Muscle of leg (tissue), 11 donors: ENCODE measurements around the gene PAGE2. TPM values are rescaled to one million over a fixed set of nuclear protein-coding genes. Genes with fewer than 3 reads are reported as not detected.
"Not testable (repeated sequence)": the region's sequence is repeated elsewhere in the genome, so short reads cannot be mapped to it uniquely, and the experiment has no call there.

ENCODE experiments used
- DNase-seq: peaks from one replicate; pipeline ENCODE4 v3.0.0; 2013
- H3K27ac ChIP-seq: one replicate; pipeline ENCODE4 v1.5.1; 2013; ENCODE audit warnings: mild to moderate bottlenecking, low read length, control low read depth
- H3K27me3 ChIP-seq: one replicate; pipeline ENCODE4 v1.6.1; 2013; ENCODE audit warnings: low read length; ENCODE audit not compliant: control insufficient read depth, insufficient read depth
- H3K36me3 ChIP-seq: one replicate; pipeline ENCODE4 v1.6.1; 2013; ENCODE audit warnings: low read length; ENCODE audit not compliant: control insufficient read depth, insufficient read depth
- H3K4me1 ChIP-seq: one replicate; pipeline ENCODE4 v1.6.1; 2013; ENCODE audit warnings: low read length; ENCODE audit not compliant: control insufficient read depth, insufficient read depth
- H3K4me3 ChIP-seq: one replicate; pipeline ENCODE4 v1.5.1; 2013; ENCODE audit warnings: low read length, control low read depth
- H3K9me3 ChIP-seq: replicated peaks from 2 replicates; pipeline ENCODE4 v1.6.1; 2013; ENCODE audit warnings: low read depth, low read length; ENCODE audit not compliant: control insufficient read depth
- WGBS: methylation state at CpG from one replicate; pipeline ENCODE4 v1.1.5; 2013; ENCODE audit warnings: missing lambda C conversion rate; ENCODE audit not compliant: insufficient coverage; 5-methylcytosine and 5-hydroxymethylcytosine counted together
- polyA plus RNA-seq, 8 donors: library from polyadenylated mRNA; unstranded; fragments of 120-200 nt; gene quantifications; one replicate each; pipeline versions ENCODE4 v1.2.1 to v1.2.3, GENCODE V29; 2013; ENCODE audit warnings: inconsistent platforms in 1 of 8, low replicate concordance in 1 of 8; ENCODE audit not compliant: insufficient read length in 8 of 8, insufficient read depth in 1 of 8
- total RNA-seq: library from RNA; stranded (reverse); fragments of 120-200 nt; gene quantifications from one replicate; pipeline ENCODE4 v1.2.4, GENCODE V29; 2013

Gene PAGE2
- total and polyA plus RNA-seq, 9 donors, result not detected

DNA sequence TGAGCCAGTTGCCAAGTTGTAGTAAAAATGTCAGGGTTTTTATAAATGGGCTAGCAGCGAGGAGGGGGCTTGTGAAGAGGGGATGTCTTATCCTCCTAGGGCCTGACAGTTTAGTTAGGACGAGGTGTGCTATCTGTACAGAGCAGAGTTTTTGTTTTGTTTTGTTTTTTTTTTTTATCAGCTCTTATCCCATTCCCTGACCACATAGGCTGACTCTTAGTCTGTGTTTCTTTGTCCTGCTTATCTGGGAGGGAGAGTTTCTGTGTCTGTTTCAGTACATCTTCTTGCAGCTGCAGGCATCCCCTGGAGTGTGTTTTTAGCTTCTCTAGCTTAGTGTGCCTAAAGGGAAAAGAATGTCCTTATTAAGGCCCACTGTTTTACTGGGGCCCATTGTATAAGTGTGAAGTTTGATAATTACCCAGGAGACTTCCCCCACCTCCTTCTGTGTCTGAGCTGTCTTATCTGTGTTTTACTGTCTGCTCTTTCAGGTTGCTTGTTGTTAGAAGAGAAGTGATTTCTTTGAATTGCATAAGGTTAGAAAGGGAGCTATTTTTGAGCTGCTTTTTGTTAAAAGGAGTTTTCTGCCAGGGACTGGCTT is 32.0 kb downstream of the PAGE2 start:
- Histone ChIP-seq H3K4me1 (no peaks in the 10 kb centered on the region), H3K27ac (no peak overlapping the region), H3K4me3 (no peak overlapping the region), H3K9me3 (no peaks in the 10 kb centered on the region), H3K27me3 (peaks cover 13% of the 10 kb centered on the region), H3K36me3 (no peaks in the 10 kb centered on the region)
- peak; percentile 5 for DNase-seq
- WGBS, result no CpG with 5 or more reads among the region's 2 CpGs

- no peaks in the 10 kb centered on the region for H3K4me1 ChIP-seq
- no peaks in the 10 kb centered on the region for H3K9me3 ChIP-seq
- H3K4me3 ChIP-seq, result no peak overlapping the region
- no peak for DNase-seq
- peaks cover 12% of the 10 kb centered on the region for H3K27me3 ChIP-seq
- WGBS, result 62% methylated on average over 7 of the region's 7 CpGs
- H3K36me3 ChIP-seq, result no peaks in the 10 kb centered on the region
- H3K27ac ChIP-seq, result no peak overlapping the region
Measured at GRCh38 chrX:55123900-55124299, 35.1 kb downstream of the PAGE2 start.

DNA sequence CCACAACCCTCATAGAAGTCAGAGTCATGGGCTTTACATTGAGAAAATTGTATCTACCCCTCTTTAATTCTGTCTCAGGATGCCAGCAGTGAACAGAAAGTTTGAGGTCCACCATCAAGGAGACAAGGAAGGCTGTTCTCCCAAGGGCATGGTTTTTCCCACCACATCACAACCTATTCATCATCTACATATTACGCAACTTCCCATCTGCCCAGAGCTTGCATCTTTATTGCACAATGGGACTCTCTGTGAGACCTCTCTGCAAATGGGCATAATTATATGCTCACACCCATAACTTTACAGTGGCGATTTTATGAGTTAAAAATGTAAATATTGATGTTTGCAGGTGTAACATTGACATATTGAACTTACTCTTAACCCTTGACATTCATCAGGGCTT is 38.9 kb downstream of the PAGE2 start:
- no peaks in the 10 kb centered on the region for H3K9me3 ChIP-seq

GRCh38 chrX:55129361-55129760 is 40.5 kb downstream of the PAGE2 start:
- H3K4me1 ChIP-seq, result no peaks in the 10 kb centered on the region
- H3K4me3 ChIP-seq, result no peak overlapping the region
- 85% methylated on average over 2 of the region's 2 CpGs for WGBS
- H3K27me3 ChIP-seq, result peaks cover 7% of the 10 kb centered on the region
- H3K36me3 ChIP-seq, result no peaks in the 10 kb centered on the region
- DNase-seq, result no peak
- H3K27ac ChIP-seq, result no peak overlapping the region
- no peaks in the 10 kb centered on the region for H3K9me3 ChIP-seq

More for the DNA sequence above, 38.9 kb downstream of the PAGE2 start:
- Histone ChIP-seq H3K4me1 (no peaks in the 10 kb centered on the region), H3K27me3 (peaks cover 11% of the 10 kb centered on the region), H3K4me3 (no peak overlapping the region), H3K27ac (no peak overlapping the region), H3K36me3 (no peaks in the 10 kb centered on the region)
- no peak for DNase-seq
- WGBS, result no CpG with 5 or more reads among the region's 2 CpGs

DNA sequence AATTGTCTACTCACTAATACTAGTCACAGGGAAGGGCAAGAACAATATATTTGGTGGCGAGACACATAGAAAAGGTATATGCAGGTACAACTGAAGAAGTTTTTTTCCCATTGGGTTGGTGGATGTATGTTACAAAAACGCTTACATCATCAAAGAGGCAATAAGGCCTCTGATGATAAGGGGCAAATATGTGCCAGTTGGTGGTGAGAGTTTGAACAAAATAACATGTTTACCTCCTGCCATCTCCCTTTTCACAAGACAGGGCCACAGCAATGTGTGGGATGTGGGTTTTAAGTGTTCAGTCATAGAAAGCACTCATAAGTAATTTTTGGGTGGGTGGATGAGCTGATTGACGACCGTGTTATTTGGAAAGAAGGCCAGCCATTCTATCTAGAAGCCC is 41.7 kb downstream of the PAGE2 start:
- no peaks in the 10 kb centered on the region for H3K9me3 ChIP-seq
- no peak overlapping the region for H3K27ac ChIP-seq
- no peaks in the 10 kb centered on the region for H3K4me1 ChIP-seq
- DNase-seq, result no peak
- WGBS, result 62% methylated on average over 2 of the region's 4 CpGs
- no peak overlapping the region for H3K4me3 ChIP-seq
- H3K27me3 ChIP-seq, result peaks cover 7% of the 10 kb centered on the region
- H3K36me3 ChIP-seq, result no peaks in the 10 kb centered on the region

DNA sequence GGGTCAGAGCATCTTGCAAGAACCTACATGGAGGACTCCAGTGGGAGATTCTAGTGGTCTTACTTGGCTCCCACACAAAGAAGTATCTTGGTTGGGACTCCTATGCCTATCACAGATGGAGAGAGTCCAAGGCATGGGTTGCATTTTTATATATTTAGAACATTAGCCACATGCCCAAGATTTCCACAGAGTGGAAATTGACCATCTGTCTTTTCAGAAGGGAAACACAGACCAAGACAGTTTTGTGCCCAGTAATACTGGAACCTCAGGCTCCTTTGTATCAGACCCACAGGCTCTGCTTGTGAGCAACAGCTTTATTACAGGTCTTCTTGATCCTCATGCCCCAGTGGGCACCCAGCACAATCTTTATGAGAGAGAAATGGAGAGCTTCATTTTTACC is 43.6 kb downstream of the PAGE2 start:
- H3K4me1 ChIP-seq, result no peaks in the 10 kb centered on the region
- DNase-seq, result no peak
- H3K27ac ChIP-seq, result no peak overlapping the region
- H3K27me3 ChIP-seq, result peaks cover 5% of the 10 kb centered on the region
- no peaks in the 10 kb centered on the region for H3K9me3 ChIP-seq
- no peaks in the 10 kb centered on the region for H3K36me3 ChIP-seq
- H3K4me3 ChIP-seq, result no peak overlapping the region

- peak; percentile 42 for DNase-seq
- no CpG with 5 or more reads among the region's 1 CpG for WGBS
- Histone ChIP-seq H3K36me3 (no peaks in the 10 kb centered on the region), H3K9me3 (no peaks in the 10 kb centered on the region), H3K27ac (no peak overlapping the region), H3K27me3 (peaks cover 5% of the 10 kb centered on the region), H3K4me1 (no peaks in the 10 kb centered on the region), H3K4me3 (no peak overlapping the region)
Measured at GRCh38 chrX:55135171-55135570, 46.4 kb downstream of the PAGE2 start.

DNA sequence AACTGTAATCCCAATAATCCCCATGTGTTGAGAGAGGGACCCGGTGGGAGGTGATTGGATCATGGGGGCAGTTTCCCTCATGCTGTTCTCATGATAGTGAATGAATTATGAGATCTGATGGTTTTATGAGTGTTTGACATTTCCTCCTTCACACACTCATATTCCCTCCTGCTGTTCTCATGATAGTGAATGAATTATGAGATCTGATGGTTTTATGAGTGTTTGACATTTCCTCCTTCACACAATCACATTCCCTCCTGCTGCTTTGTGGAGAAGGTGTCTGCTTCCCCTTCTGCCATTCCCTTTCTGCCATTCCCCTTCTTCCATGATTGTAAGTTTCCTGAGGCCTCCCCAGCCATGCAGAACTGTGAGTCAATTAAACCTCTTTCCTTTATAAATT is 52.0 kb downstream of the PAGE2 start:
- H3K4me1 ChIP-seq, H3K27me3 ChIP-seq, H3K27ac ChIP-seq, DNase-seq, H3K9me3 ChIP-seq, H3K4me3 ChIP-seq, H3K36me3 ChIP-seq: not testable (repeated sequence)
- WGBS, result no CpG with 5 or more reads among the region's 1 CpG

Other genes starting within 250 kb of the PAGE2 start
- 121 TPM for gene TRO, start 168.2 kb upstream of the PAGE2 start, total RNA-seq
- gene TRO, start 168.2 kb upstream of the PAGE2 start, polyA plus RNA-seq, result 100 to 1,000 TPM; 106 to 140 (median 120) TPM
- gene PFKFB1, start 94.8 kb upstream of the PAGE2 start, total RNA-seq, result 0.35 TPM
- gene PFKFB1, start 94.8 kb upstream of the PAGE2 start, polyA plus RNA-seq, result 1 to 10 TPM in 2 of 8 donors, under 1 TPM in 6; 0.30 to 1.7 (median 0.70) TPM
- gene APEX2, start 88.7 kb upstream of the PAGE2 start, total RNA-seq, result 3.7 TPM
- gene APEX2, start 88.7 kb upstream of the PAGE2 start, polyA plus RNA-seq, result 10 to 100 TPM in 6 of 8 donors, 1 to 10 TPM in 2; 9.0 to 12.6 (median 10.8) TPM
- gene ALAS2, start 58.0 kb upstream of the PAGE2 start, total RNA-seq, result 29.3 TPM
- 10 to 100 TPM; 17.6 to 64.6 (median 46.1) TPM for gene ALAS2, start 58.0 kb upstream of the PAGE2 start, polyA plus RNA-seq
- gene PAGE2B, start 14.0 kb upstream of the PAGE2 start, total RNA-seq, result not detected
- under 1 TPM in 3 of 8 donors, not detected in 5; 0.26 to 0.28 (median 0.27) TPM for gene PAGE2B, start 14.0 kb upstream of the PAGE2 start, polyA plus RNA-seq
- gene PAGE5, start 131.3 kb downstream of the PAGE2 start, total RNA-seq, result not detected
- gene PAGE5, start 131.3 kb downstream of the PAGE2 start, polyA plus RNA-seq, result not detected
- gene PAGE3, start 175.9 kb downstream of the PAGE2 start, total RNA-seq, result not detected
- not detected for gene PAGE3, start 175.9 kb downstream of the PAGE2 start, polyA plus RNA-seq